ENCODE measurements around the gene MYBPHL. TPM values are rescaled to one million over a fixed set of nuclear protein-coding genes. Genes with fewer than 3 reads are reported as not detected.

The MYBPHL gene
- total and polyA plus RNA-seq, 2 of the 13 experiments (the other 11 are each of a cell fraction or from before 2014, with no cell fraction given): 3.7 to 3.8 TPM

GRCh38 chr1:109316506-109316905, 9.7 kb upstream of the MYBPHL start (continued):
- TF ChIP-seq AFF4 (CRISPR knock-in tag; IDR thresholded peaks at IDR 0.05): no peak
- TF ChIP-seq ZZZ3 (CRISPR knock-in tag; IDR thresholded peaks at IDR 0.05; ENCODE audit: borderline replicate concordance): no peak
- no peak for TF ChIP-seq ZSCAN29 (CRISPR knock-in tag; conservative IDR thresholded peaks at IDR 0.05)
- no peak for TF ChIP-seq ATF5 (CRISPR knock-in tag; IDR thresholded peaks at IDR 0.05; ENCODE audit: low read depth)
- TF ChIP-seq, protein P1, sequence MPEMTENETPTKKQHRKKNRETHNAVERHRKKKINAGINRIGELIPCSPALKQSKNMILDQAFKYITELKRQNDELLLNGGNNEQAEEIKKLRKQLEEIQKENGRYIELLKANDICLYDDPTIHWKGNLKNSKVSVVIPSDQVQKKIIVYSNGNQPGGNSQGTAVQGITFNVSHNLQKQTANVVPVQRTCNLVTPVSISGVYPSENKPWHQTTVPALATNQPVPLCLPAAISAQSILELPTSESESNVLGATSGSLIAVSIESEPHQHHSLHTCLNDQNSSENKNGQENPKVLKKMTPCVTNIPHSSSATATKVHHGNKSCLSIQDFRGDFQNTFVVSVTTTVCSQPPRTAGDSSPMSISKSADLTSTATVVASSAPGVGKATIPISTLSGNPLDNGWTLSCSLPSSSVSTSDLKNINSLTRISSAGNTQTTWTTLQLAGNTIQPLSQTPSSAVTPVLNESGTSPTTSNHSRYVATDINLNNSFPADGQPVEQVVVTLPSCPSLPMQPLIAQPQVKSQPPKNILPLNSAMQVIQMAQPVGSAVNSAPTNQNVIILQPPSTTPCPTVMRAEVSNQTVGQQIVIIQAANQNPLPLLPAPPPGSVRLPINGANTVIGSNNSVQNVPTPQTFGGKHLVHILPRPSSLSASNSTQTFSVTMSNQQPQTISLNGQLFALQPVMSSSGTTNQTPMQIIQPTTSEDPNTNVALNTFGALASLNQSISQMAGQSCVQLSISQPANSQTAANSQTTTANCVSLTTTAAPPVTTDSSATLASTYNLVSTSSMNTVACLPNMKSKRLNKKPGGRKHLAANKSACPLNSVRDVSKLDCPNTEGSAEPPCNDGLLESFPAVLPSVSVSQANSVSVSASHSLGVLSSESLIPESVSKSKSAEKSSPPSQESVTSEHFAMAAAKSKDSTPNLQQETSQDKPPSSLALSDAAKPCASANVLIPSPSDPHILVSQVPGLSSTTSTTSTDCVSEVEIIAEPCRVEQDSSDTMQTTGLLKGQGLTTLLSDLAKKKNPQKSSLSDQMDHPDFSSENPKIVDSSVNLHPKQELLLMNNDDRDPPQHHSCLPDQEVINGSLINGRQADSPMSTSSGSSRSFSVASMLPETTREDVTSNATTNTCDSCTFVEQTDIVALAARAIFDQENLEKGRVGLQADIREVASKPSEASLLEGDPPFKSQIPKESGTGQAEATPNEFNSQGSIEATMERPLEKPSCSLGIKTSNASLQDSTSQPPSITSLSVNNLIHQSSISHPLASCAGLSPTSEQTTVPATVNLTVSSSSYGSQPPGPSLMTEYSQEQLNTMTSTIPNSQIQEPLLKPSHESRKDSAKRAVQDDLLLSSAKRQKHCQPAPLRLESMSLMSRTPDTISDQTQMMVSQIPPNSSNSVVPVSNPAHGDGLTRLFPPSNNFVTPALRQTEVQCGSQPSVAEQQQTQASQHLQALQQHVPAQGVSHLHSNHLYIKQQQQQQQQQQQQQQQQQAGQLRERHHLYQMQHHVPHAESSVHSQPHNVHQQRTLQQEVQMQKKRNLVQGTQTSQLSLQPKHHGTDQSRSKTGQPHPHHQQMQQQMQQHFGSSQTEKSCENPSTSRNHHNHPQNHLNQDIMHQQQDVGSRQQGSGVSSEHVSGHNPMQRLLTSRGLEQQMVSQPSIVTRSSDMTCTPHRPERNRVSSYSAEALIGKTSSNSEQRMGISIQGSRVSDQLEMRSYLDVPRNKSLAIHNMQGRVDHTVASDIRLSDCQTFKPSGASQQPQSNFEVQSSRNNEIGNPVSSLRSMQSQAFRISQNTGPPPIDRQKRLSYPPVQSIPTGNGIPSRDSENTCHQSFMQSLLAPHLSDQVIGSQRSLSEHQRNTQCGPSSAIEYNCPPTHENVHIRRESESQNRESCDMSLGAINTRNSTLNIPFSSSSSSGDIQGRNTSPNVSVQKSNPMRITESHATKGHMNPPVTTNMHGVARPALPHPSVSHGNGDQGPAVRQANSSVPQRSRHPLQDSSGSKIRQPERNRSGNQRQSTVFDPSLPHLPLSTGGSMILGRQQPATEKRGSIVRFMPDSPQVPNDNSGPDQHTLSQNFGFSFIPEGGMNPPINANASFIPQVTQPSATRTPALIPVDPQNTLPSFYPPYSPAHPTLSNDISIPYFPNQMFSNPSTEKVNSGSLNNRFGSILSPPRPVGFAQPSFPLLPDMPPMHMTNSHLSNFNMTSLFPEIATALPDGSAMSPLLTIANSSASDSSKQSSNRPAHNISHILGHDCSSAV (CRISPR knock-in tag; IDR thresholded peaks at IDR 0.05; ENCODE audit: borderline replicate concordance): no peak
